ENCODE results near the gene NCAN.

Gene NCAN

DNA sequence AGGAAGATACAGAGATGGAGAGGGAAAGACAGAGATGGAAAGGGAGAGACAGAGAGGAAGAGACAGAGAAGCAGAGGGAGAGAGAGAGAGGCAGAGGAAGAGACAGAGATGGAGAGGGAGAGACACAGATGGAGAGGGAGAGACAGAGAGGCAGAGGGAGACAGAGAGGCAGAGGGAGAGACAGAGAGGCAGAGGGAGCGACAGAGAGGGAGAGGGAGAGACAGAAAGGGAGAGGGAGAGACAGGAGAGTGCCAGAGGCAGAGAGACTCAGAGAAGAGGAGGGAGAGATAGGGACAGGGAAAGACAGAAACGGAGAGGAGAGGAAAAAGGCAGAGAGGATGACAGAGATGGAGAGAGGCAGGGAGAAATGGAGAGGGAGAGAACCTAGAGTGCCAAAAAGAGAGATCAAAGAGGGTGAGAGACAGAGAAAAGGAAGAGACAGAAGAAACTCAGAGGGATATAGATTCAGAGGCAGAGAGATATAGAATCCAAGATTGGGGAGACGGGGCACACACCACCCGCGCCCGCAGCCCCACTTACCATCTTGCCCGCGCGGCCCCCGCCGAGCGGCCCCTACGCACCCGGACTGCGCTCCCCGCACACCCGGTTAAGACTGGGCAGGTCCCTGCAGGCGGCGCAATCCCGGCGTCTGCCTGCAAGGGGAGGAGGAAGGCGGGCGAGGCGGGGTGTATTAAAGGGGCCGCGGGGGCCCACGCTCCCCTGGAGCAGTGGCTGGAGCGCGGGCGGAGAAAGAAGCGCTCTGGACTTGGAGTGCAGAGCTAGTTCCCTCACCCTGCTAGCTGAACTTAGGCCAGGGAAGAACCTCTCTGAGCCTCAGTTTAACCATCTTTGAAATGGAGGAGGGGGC lies 50.7 kb downstream of the NCAN start:
- Histone ChIP-seq H2AFZ (ENCODE audit: low read length) (no peak overlapping the region), H3K79me2 (ENCODE audit: insufficient read depth, low read length) (no peaks in the 10 kb centered on the region), H3K4me1 (ENCODE audit: insufficient read depth, low read length, severe bottlenecking) (peaks cover 5% of the 10 kb centered on the region), H3K4me2 (ENCODE audit: low read length) (no peak overlapping the region), H3K36me3 (ENCODE audit: insufficient read depth, low read length) (no peaks in the 10 kb centered on the region), H3K9me2 (ENCODE audit: low read depth, low read length) (no peaks in the 10 kb centered on the region), H3K4me3 (ENCODE audit: low read depth, low read length, poor library complexity, severe bottlenecking) (no peak overlapping the region), H3K27me3 (ENCODE audit: insufficient read depth, low read length) (peaks cover 10% of the 10 kb centered on the region; the same call in 1 of the 2 replicates), H3K27ac (ENCODE audit: low read depth, low read length, poor library complexity, severe bottlenecking) (no peak overlapping the region), H3F3A (ENCODE audit: insufficient read depth, low read length) (no peaks in the 10 kb centered on the region), H3K9me3 (ENCODE audit: low read length) (no peaks in the 10 kb centered on the region), H3K9ac (ENCODE audit: low read length) (no peak overlapping the region), H4K20me1 (ENCODE audit: insufficient read depth, low read length) (no peaks in the 10 kb centered on the region)
- TF ChIP-seq, protein P1, sequence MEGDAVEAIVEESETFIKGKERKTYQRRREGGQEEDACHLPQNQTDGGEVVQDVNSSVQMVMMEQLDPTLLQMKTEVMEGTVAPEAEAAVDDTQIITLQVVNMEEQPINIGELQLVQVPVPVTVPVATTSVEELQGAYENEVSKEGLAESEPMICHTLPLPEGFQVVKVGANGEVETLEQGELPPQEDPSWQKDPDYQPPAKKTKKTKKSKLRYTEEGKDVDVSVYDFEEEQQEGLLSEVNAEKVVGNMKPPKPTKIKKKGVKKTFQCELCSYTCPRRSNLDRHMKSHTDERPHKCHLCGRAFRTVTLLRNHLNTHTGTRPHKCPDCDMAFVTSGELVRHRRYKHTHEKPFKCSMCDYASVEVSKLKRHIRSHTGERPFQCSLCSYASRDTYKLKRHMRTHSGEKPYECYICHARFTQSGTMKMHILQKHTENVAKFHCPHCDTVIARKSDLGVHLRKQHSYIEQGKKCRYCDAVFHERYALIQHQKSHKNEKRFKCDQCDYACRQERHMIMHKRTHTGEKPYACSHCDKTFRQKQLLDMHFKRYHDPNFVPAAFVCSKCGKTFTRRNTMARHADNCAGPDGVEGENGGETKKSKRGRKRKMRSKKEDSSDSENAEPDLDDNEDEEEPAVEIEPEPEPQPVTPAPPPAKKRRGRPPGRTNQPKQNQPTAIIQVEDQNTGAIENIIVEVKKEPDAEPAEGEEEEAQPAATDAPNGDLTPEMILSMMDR (IDR thresholded peaks at IDR 0.05; ENCODE audit: low read length): no peak
- TF ChIP-seq EZH2 (IDR thresholded peaks at IDR 0.05; ENCODE audit: borderline replicate concordance, low read length): no peak

GRCh38 chr19:19263886-19264487 lies 52.2 kb downstream of the NCAN start:
- Histone ChIP-seq H2AFZ (ENCODE audit: low read length) (no peak overlapping the region), H3K27me3 (ENCODE audit: insufficient read depth, low read length) (peaks cover 10% of the 10 kb centered on the region; the same call in 1 of the 2 replicates), H4K20me1 (ENCODE audit: insufficient read depth, low read length) (no peaks in the 10 kb centered on the region), H3K79me2 (ENCODE audit: insufficient read depth, low read length) (no peaks in the 10 kb centered on the region), H3K4me2 (ENCODE audit: low read length) (no peak overlapping the region), H3K9me3 (ENCODE audit: low read length) (no peaks in the 10 kb centered on the region), H3K9me2 (ENCODE audit: low read depth, low read length) (no peaks in the 10 kb centered on the region), H3K9ac (ENCODE audit: low read length) (no peak overlapping the region), H3K36me3 (ENCODE audit: insufficient read depth, low read length) (no peaks in the 10 kb centered on the region), H3F3A (ENCODE audit: insufficient read depth, low read length) (no peaks in the 10 kb centered on the region), H3K4me3 (ENCODE audit: low read depth, low read length, poor library complexity, severe bottlenecking) (no peak overlapping the region), H3K27ac (ENCODE audit: low read depth, low read length, poor library complexity, severe bottlenecking) (no peak overlapping the region), H3K4me1 (ENCODE audit: insufficient read depth, low read length, severe bottlenecking) (peaks cover 5% of the 10 kb centered on the region)
- TF ChIP-seq, protein P1 (IDR thresholded peaks at IDR 0.05; ENCODE audit: low read length): no peak
- TF ChIP-seq EZH2 (IDR thresholded peaks at IDR 0.05; ENCODE audit: borderline replicate concordance, low read length): no peak

DNA sequence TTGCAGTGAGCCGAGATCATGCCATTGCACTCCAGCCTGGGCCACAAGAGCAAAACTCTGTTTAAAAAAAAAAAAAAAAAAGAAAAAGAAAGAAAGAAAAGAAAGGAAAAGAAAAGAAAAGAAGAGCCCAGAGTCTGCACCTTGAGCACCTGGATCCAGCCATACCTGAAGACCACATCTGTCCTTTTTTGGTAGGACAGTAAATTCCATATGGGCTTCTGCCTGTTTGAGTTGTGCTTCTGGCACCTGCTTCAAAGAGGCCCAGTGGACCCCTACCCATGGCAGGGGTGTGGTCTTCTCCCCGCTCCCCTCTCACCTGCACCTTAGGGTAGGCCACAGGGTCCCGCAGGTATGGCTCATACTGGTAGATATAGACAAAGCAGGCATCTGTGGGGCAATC lies 55.5 kb downstream of the NCAN start:
- Histone ChIP-seq H3K9ac (ENCODE audit: low read length) (no peak overlapping the region), H3K36me3 (ENCODE audit: insufficient read depth, low read length) (no peaks in the 10 kb centered on the region), H3K79me2 (ENCODE audit: insufficient read depth, low read length) (no peaks in the 10 kb centered on the region), H3F3A (ENCODE audit: insufficient read depth, low read length) (no peaks in the 10 kb centered on the region), H3K4me2 (ENCODE audit: low read length) (no peak overlapping the region), H3K27me3 (ENCODE audit: insufficient read depth, low read length) (peaks cover 7% of the 10 kb centered on the region; the same call in 1 of the 2 replicates), H3K4me3 (ENCODE audit: low read depth, low read length, poor library complexity, severe bottlenecking) (no peak overlapping the region), H2AFZ (ENCODE audit: low read length) (no peak overlapping the region), H3K27ac (ENCODE audit: low read depth, low read length, poor library complexity, severe bottlenecking) (no peak overlapping the region), H3K9me2 (ENCODE audit: low read depth, low read length) (no peaks in the 10 kb centered on the region), H4K20me1 (ENCODE audit: insufficient read depth, low read length) (no peaks in the 10 kb centered on the region), H3K9me3 (ENCODE audit: low read length) (no peaks in the 10 kb centered on the region), H3K4me1 (ENCODE audit: insufficient read depth, low read length, severe bottlenecking) (no peaks in the 10 kb centered on the region)
- no peak for TF ChIP-seq EZH2 (IDR thresholded peaks at IDR 0.05; ENCODE audit: borderline replicate concordance, low read length)
- TF ChIP-seq, protein P1 (IDR thresholded peaks at IDR 0.05; ENCODE audit: low read length): no peak

Measured in OCI-LY1 (cell line).